Glomerular endothelial cell (primary cell): ENCODE measurements around the gene PHOX2B. TPM values are rescaled to one million over a fixed set of nuclear protein-coding genes. Genes with fewer than 3 reads are reported as not detected.

Source experiments
- DNase-seq: peaks from one replicate; pipeline ENCODE4 v3.0.0-alpha.2; 2011; ENCODE audit warnings: low read depth, low spot score; ENCODE audit errors: extremely low read depth
- total RNA-seq: library from RNA; depleted of rRNA; stranded (reverse); fragments of >200 nt; gene quantifications from 2 replicates; pipeline ENCODE4 v1.2.3, GENCODE V29; 2015

Gene PHOX2B
- not detected in 2 replicates for total RNA-seq

DNA sequence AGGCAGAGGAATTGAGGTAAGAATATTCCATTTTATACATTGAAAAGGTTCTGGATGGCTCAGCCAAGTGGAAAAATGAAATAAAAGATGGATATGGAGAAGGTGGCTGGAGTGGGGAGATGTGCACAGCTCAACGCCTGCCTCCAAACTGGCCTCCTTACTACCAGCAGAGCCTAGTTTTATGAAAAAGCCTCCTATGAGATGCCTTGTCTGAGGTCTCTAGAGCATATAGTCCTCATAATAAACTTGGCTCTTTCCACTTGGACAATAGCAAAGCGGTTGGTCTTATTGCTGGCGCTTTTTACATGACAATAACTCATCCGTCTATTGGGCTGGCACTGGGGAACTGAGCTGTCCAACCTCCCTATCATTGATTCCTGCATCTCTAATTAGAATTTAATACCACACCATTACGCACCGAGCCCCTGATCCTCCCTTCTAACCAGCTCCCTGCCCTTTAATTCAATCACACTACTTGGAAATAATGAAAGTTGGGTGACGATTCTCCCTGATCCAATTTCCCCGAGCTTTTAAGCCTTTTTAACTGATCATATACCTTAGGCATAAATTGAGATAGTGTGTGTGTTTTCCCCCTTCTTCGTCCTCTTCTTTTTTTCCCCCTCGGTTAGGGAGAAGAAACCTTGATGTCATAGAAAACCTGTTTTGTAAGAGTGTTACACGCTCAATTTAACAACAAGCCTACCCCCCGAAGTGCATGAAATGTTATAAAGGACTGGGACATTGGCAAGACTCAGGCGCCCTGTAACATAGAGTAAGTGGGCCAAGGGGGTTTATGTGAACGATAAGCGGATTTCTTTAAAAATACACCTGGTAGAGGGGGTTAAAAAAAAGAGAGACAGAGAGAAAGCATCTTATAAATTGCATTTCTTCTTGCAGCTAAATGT is at the start of gene PHOX2B:
PHOX2B (minus strand) TSS at position 155 of the 905 bp plus-strand sequence; CDS start at position 40, 115 bp downstream.
- no peak for DNase-seq

DNA sequence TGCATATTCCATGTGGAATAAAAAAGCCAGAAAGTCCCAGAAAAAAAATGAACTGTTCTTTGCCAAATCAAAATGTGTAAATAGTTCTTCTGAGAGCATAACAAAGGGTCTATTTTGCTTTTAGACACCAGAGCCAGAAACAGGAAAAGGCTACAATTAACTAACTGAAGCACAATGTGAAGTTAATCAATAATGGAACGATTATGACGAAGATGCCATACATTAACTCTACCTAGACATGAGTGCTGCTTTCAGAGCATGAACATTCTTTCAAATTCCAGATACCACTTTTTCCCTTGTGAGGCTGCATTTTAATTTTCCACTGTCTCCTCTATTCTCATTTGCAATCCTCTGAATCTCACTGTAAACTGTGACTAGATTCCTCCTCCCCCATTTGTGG is 48.7 kb upstream of the PHOX2B start:
- DNase-seq: no peak

DNA sequence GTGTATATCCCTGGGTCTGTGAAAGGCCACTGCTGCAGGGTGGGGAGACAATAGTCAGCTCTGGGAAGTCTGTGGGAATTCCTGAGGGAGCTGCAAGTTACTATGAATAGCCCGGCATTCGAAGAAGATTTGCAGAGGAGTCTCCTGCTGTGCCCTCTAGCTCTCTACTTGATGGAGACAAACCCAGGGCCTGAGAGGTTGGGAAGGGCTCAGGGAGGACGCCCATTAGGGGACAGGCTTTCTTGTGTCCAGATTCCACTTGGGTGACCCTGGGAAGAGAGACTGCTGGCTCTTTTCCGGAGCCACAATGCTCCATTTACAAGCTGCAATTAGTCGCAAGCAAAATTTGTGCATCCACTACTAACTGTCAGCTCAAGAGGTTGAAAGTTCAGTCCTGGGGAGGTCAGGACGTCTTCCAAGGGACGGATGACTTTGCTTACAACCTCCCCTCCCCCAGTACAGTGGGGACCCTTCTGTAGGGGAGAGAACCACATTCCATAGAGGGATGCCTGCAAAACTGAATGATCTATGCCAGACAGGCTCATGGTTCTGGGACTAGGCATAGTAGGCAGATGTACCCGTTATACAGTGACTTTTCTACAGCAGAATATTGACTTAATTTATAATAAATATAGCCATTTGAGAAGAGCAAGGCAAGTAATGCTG is 48.2 kb upstream of the PHOX2B start:
- DNase-seq: no peak

DNA sequence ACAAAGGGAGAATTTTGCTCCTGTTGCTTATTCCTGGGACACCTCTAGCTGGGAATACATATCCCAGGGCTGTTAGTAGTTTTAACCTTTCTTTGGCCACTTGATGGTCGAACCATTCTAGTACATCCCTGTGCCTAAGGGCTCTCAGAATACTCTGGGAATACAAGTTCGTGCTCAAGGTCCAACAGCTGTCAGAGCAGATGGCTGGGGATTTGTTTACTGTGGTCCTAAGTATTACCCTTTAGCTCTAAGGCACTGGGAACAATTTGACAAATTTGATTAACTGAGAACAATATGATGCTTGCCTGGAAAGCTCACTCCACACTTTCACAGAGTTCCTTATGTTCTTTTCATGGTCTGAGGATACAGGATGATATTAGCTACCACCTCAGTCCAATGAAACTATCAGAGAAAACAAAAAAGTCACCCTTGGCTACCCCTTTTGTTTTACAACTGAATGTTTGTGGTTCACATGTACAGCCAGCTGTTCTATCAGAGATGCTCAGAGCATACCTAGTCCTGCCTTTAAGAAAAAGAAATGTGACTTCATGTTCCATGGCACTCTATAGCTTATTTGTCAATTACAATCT is 47.4 kb upstream of the PHOX2B start:
- DNase-seq: no peak

DNA sequence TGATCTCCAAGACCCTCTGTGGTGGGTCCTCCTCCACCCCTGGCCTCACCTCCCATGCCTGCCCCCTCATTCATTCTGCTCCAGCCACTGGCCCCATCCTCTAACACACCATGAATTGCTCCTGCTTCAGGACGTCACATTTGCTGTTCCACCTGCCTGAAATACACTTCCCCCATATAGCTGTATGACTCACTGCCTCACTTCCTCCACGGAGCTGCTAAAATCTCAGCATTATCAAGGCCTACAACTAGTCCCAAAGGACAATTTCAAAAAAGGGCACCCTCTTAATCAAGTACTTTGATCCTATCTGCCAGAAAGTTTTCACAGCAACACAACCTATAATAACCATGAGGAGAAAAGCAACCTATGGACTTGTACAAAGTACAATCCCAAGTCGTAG is 43.6 kb upstream of the PHOX2B start:
- no peak for DNase-seq

DNA sequence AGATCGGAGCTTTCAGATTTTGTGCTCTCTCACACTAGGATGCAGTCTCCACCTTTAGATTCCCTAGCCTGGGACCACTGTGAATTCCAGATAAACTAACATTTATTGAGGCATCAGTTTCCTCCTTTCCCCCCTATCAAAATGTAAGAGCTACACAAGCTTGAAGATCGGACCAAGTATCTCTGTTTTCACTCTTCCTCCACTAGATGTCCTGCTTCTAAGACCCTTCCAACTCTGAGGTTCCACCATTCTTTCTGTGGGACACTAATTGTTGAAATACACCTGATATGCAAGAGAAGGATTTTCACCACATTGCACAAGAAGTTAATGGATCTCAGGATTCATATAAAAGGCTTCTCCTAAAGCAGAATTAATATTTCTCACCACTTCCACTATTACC is 43.0 kb upstream of the PHOX2B start:
- DNase-seq: no peak

DNA sequence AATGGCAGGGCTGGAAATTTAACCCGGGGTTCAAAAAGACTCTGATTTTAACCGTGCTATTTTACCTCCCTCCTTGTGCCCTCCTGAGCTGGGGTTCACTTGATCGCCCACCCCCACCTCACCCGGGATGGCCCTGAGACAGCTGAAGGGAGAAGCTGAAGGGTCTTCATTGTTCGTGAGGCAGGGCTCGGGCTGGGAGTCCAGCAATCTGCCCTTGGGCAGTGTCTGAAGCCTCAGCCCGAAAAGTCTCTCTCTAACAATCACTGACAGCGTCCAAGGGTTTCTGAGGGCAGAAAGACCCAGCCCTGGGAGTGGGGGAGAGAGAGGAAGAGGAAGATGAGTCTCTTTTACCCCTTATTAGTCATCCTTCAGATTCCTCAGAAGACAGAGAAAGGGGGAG is 39.4 kb upstream of the PHOX2B start:
- no peak for DNase-seq

DNA sequence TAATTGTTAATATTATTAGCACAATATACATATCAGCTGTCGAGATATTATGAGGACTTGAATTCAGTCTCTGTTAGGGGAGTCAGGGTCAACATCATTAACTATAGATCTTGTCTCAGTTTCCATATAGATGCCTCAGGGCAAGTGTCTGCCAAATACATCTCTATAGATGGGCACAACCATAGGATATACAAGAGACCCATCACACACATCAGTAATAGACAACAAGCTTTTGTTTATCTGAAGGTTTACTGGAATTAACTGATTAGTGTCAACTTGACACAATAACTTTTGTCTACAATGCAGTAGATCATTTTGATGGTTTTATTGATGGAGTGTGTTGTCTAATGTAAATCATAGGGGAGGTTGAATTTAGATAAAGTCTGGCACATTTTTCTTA is 37.1 kb upstream of the PHOX2B start:
- no peak for DNase-seq

DNA sequence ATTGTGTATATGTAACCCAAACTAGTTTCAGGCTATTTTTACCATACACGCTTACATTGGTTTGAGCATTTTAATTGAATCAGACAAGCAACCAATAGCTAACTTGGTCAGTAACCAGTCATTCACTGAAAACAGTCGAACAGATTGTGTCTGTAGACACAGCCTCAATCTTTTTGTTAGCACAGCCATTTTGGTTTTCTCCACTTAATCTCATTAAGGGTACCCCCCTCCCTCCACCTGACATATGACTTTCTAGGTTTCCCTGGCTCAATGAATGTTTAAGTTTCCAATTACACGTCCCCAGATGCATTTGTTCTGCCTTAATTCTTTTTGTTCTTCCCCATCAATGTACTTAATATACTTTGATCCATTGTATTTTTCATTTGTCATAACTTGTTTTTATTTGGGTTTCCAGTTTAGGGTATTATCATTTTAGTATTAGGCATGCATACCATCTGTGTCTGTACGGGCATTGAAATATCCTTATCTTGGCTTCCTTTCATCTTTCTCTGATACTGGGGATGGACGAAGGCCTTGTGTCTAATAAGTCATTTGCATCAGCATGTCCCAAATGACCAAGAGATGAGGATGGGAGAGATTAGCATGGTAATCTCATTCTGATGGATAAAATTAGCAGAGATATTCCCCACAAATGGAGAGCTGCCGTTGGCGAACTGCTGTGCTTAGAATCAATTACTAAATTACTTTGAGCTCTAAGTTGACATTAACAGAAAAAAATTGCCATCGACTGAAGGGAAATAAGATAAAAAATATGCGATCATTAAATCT is 35.9 kb upstream of the PHOX2B start:
- no peak for DNase-seq

DNA sequence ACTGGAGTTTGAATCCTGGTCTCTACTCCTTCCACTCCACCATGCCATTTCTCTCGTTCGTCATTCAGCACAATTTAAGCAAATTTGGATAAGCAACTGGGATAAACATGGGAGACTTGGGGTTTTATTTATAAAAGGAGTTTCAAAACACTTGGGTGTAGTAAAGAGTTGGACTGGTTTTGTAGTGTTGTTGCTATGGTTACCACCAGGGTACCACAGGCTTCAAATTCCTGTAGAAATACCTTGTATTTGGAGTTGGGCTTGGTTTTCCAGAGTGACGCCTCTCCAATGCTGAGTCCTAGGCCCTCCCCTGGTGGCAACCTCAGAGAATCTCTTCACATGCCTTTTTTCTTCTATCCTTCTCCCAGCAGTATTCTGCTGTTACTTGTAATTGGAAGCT is 27.9 kb upstream of the PHOX2B start:
- DNase-seq: no peak

DNA sequence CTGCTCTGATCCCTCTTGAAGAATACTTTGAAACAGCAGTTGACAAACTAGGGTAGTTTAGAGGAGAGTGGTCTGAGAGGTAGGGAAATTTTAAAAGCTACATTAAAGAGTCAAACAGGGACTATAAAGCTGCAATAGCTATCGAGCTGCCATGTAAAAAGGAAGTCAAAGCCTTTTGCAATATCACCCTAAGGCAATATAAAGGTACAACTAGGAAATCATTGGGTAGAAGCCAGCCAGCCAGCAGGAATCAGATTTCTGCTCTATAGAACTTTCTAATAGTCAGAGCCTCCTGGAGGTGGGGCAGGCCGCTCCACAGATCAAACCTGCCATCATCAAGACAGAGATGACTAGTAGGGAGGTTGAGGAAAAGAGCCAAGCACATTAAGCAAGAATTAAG is 15.2 kb upstream of the PHOX2B start:
- DNase-seq: no peak

DNA sequence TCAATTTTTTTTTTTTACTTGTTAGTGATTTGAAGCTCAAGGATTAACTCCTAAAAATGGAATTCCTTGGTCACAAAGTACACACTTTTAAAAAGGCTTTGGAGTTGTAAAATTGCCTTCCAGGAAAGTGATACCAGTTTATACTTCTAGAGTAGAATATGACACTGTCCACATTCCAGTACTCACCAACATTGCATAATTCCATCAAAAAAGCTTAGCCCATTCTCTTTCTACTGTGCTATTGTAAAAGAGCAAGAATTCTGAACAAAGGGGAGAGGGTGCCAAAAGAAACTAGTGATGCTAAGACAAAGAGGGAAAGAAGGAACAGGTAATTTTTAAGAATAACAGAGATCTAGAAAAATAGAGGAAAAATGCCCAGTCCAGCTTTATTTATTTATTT is 10.4 kb upstream of the PHOX2B start:
- no peak for DNase-seq

DNA sequence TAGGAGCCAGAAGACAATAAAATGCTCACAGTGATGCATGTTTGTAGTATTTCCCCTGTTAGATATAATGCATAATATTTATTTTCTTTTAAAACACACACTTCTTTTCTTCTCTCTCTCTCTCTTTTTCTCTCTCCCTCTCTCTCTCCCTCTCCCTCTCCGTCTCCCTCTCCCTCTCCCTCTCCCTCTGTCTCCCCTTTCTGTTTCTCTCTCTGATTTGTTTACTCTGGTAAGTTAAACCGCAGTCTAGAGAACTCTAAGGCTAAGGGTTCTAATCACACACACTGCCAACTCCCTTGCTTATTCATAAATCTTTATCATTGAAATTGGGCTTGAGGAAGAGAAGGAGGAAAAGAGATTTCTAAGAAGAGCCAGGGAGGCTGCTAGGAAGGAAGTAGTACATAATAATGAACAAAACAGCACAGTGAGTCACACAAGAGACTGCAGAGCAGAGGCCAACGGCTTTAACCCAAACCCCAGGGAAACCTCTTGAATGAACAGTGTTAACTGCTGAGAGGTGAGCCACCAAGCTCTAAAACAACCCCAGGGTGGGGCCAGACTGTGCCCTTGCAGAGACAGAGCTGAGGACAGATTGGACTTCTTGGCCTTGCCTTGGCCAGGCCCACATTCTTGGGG is 9.1 kb upstream of the PHOX2B start:
- DNase-seq: no peak

DNA sequence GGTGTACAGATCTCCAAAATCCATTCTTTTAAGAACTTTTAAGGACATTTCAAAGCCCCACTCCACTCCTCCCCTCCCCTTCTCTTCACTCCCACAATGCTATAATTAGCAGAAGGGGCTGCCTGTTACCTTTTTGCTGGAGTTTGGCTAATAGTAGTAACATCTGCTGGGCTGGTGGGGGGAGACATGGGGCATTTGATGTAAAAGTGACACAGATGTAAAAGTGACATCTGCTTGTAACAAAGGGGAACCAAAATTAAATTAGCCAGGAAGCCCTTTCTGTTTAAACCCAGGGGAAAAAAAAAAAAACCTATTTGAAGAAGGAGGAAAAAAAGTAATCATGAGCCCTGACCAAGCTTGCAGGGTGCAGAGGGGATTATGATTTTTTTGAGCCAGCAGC is 5.4 kb upstream of the PHOX2B start:
- DNase-seq: no peak

DNA sequence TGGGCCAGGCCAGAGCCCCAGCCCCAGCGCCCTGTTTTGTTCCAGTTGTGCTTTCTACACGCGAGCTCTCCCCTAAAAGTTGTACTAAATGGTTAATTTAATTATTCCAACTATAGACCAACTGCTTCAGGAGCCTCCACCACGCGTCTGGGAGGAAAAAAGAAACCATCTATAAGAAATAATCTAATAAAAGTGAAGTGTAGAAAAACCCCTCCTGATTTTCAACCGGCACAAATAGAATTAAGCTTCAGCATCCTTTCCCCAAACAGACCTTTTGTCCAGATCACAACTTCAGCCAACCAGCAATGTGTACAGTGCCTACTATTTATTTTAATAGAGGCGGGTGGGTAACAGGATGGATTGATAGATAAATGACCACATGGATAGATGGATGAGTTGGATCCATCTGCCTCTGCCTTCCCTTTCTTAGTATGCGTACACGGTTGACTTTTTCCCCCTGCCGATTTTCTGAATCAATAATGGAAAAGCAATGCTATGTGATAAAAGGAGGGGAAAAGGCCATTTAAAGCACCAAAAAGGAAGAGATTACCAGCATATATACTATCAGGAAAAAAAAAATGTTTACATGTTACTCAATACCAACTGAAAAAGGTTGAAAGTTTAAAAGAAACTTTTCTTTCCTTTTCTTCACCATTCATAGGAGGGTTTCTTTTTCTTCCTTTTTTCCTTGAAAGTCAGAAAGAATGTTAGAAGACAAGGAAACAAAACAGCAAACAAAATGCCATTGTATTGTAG is 3.7 kb upstream of the PHOX2B start:
- DNase-seq: no peak

DNA sequence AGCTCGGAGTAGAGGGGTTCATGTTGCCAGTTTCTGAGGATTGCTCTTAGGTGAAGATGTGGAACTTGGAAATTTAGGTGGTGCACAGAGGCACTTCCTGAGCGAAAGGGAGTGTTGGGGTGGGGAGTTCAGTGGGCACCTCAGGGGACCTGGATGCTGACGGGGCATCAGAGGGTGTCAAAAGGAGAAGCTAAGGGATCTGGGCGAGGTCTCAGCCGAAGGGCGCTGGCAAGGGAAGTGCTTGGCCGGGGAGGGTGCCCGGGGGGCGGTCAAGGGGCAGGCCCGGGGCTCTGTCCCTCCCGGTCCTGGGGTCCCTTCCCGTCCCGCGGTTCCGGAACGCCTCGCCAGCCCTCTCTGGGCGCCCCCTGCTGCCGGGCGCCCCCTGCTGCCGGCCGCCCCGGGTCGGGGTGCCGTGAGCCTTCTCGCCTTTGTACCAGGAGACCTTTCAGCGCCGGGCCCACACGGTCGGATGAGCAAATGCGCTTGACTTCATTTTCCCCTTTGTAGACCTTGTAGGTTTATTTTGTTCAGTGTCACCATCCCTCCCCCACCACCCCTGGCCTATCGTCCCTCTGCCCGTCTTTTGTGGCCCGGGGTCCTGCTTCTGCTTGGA is 3.0 kb upstream of the PHOX2B start:
- no peak for DNase-seq

DNA sequence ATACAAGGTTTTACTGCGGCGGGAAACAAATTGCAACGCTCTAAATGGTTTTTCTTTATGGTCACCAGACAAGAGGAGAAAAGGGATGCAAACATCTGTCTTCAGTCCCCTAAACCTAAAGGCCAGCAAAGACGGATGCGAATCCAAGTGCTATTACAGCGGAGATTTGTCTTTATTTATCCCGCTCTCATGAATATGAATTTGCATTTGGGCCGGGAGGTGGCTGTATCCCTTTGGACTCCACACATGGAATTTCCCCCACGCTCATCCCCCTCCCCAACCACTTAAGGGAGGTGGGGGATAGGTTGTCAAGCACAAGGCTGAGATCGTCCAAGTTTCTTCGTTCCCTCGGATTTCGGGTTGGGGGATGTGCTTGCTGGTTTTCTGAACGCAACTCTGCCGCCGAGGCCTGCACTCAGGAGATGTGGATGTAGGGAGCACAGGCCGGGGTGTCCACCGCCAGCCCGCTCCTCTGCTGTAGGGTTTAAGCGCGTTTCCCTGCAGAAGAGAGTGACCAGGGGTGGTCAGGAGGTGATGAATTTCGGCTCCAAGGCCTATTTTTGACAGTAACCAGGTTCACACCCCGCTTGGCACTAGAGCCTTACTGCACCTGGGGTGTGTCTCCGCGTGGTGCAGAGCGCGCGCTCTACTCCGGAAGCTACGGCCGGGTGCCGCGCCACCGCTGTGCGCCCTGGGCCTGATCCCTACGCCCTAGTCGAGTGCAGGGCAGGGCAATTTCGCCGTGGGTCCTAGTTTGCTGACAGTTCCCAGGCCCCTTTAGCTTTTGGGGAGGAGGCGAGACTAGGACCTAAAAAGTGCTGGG is 2.3 kb upstream of the PHOX2B start:
- no peak for DNase-seq

DNA sequence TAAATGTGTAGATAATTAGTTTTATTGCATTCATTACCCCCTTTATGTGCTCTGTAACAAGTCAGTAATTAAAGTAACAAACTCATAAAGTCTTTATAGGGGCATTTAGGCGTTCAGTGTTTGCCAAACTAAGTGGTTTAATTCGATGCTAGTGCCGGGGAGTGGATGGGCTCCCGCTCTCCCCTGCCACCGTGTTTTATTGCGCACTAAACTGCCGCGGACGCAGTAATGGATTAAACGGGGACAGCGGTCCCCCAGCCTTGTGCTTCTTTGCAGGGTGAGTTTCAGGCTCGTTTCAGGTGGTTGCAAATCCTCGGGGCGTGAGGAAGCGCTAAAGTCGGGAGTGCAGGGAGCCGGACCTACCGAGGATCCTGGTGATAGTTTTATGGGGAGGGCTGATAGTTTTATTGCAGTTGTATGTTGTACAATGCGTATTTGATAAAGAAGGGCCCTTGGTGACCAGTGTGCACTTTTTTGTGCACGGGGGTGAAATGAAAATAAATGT is 1.6 kb upstream of the PHOX2B start:
- DNase-seq: no peak
